ENCODE results near the gene POGK.
"Not testable (repeated sequence)": the region's sequence is repeated elsewhere in the genome, so short reads cannot be mapped to it uniquely, and the experiment has no call there.

The POGK gene

DNA sequence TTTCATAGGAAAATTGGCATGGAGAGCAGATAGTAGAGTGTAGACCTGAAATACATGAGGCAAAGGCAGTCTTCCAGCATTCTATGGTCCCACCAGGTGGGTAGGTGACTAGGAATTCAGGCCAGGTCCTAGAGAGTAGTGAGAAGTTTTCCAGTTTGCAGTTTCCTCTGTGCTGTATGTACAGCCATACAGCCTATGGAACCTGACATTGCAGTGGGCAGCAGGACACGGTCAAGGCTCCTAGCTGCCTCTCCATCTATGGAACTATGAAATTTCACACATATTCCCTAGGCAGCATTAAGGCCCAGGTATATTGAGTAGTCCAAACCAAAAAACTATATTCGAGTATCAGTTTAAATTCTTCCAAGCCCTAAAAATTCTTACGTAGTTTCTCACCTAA lies 16.3 kb downstream of the POGK start:
- DNase-seq (ENCODE audit: low read depth in 2 of 2) = no peak

- DNase-seq (ENCODE audit: low read depth in 2 of 2) = no peak
Observed at GRCh38 chr1:166857995-166858394, 18.7 kb downstream of the POGK start.

GRCh38 chr1:166858726-166859419 lies 19.6 kb downstream of the POGK start:
- DNase-seq (ENCODE audit: low read depth in 2 of 2) = no peak

DNA sequence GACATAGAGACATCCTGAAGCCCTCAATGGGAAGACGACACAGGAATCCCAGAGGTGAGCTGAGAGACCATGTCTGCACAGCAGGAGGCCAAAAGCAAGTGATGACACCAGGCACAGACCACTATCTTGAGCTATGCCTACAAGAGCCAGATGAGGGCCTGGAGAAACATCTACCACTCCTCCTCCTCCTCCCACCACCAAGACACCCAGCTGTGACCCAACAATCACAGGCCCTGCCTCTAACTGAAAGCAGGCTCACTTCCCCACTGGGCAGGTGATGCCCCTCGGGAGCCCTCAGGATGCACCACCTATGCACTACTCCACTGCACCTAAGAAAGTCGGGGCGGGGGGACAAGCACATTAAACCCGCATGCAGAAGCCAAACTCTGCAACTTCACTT lies 20.3 kb downstream of the POGK start:
- no peak for DNase-seq (ENCODE audit: low read depth in 2 of 2)

- DNase-seq (ENCODE audit: low read depth in 2 of 2) = no peak
Observed at GRCh38 chr1:166865926-166866325, 26.7 kb downstream of the POGK start.

DNA sequence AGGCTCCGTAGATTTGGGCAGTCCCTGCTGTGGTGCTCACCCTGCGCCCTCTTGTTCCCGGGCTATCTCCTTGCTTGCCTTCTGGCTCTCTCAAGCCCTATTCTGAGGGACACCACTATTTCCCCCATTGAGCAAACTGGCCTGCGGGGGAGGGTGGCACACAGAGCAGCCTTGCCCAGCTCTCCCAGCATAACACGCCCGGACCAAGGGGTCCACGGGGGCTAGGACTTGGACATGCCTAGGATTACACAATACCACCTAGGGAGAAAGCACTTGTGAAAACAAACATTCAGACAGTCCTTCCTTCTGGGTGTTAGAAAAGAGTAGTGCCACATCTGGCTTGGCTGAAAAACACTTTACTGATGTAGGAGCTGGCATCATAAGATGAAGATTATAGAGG lies 29.4 kb downstream of the POGK start:
- DNase-seq (ENCODE audit: low read depth in 2 of 2) = no peak

DNA sequence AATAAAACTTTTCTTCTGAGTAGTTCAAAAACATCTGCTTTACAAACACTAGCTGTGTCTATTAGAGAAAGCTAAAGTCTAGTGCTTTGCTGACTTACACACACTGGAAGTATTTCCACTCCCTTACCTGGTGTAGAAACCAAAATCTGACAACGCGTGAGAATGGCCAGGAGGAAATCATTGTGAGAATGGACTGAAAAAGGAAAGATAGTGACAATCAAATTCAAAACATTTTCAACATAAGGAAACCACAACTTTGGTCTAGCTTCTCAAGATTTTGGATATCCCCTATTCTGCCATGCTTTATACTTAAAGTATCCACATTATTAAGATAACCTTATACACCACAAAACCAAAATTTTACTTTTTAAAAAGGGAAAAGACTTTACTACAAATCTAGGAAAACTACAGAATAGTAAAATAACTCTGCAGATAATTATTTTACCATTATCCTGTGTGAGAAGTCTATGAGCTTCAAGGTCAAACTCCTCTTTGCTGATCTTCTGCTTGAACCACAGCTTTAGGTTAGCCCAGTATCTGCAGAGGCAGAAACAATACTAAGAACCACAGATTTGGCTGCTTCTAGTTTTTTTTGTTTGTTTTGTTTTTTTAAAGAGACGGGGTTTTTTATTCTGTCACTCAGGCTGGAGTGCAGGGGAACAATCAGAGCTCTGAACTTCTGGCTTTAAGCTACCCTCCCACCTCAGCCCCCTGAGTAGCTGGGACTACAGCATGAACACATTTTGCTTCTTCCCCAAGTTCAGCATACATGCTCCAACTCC lies 30.2 kb downstream of the POGK start:
- DNase-seq (ENCODE audit: low read depth in 2 of 2) = no peak

- no peak for DNase-seq (ENCODE audit: low read depth in 2 of 2)
Observed at GRCh38 chr1:166870584-166870983, 31.3 kb downstream of the POGK start.

- no peak for DNase-seq (ENCODE audit: low read depth in 2 of 2)
Observed at GRCh38 chr1:166874464-166874863, 35.2 kb downstream of the POGK start.

DNA sequence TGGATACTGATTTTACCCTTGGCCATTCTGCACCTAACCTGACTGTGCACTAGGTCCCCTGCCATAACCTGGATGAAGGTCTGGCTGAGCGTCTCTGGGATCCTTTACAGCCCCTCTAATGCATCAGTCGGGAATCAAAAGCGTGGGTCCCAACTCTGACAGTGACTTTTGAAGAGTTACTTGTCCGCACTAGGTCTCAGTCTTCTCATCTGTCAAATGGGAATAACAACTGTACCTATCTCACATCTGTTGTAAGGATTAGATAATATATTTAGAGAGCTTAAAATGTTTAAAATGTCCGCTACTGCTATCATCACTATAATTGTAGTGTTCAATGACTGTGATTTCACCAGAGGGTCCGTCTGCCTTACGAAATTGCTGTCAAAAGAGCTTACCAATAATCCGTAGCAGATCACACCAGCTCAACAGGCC lies 36.0 kb downstream of the POGK start:
- DNase-seq (ENCODE audit: low read depth in 2 of 2) = no peak

GRCh38 chr1:166875734-166876539 lies 36.7 kb downstream of the POGK start, which contains the start of gene TADA1:
TADA1 (minus strand) TSS chr1:166876264; CDS start chr1:166876233, 31 bp downstream.
- peak; percentile 95 to 97 for DNase-seq (ENCODE audit: low read depth in 2 of 2)

GRCh38 chr1:166876540-166876838 lies 37.2 kb downstream of the POGK start:
- no peak for DNase-seq (ENCODE audit: low read depth in 2 of 2)

- DNase-seq (ENCODE audit: low read depth in 2 of 2) = not testable (repeated sequence)
Observed at GRCh38 chr1:166878173-166878917, 39.1 kb downstream of the POGK start.

- DNase-seq (ENCODE audit: low read depth in 2 of 2) = no peak
Observed at GRCh38 chr1:166882893-166883292, 43.6 kb downstream of the POGK start.

GRCh38 chr1:166884040-166884642 lies 44.9 kb downstream of the POGK start:
- no peak for DNase-seq (ENCODE audit: low read depth in 2 of 2)

DNA sequence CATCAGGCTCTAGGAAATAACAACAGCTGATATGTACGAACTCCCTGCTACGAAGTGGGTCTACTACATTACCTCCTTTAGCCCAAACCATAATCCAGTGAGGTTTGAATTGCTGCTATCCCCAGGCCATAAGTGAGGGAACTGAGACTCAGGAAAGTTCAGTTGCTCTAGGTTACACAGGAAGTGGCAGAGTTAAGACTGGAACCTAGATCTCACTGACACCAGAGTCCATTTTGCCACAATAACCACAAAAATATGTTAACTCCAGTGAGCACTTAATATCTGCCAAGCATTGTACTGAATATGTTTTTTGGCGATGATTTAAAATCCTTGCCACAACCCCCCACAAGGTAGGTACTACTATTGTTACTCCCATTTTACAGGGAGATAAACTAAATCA lies 45.7 kb downstream of the POGK start:
- DNase-seq (ENCODE audit: low read depth in 2 of 2) = no peak

- DNase-seq (ENCODE audit: low read depth in 2 of 2) = no peak
Observed at GRCh38 chr1:166888373-166889111, 49.3 kb downstream of the POGK start.

GRCh38 chr1:166889776-166890175 lies 50.5 kb downstream of the POGK start:
- no peak for DNase-seq (ENCODE audit: low read depth in 2 of 2)

GRCh38 chr1:166895766-166896165 lies 56.5 kb downstream of the POGK start:
- no peak for DNase-seq (ENCODE audit: low read depth in 2 of 2)

GRCh38 chr1:166899769-166900168 lies 60.5 kb downstream of the POGK start:
- DNase-seq (ENCODE audit: low read depth in 2 of 2) = no peak

DNA sequence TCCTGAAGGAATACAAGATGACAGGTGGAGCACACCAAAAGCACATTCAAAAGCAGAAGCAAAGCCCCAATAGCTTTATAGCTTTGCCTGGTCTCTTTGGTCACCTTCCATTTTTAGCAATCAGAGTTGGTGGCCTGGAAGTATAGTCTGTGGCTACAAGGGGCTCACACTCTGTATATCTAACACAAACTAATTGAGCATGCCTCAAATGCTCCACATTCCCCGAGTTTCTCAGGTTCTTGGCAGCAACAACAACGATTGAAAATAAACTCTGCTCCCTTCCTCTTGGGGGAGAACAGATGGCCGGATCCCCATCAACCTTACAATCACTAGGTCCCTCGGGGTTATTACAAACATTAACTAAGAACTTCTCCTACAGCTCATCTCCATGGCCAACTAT lies 61.7 kb downstream of the POGK start:
- no peak for DNase-seq (ENCODE audit: low read depth in 2 of 2)
